HL-60 (cell line): ENCODE measurements around the gene DTD2.

ENCODE experiments used
- DNase-seq, 2 experiments: peaks; one replicate each; pipeline ENCODE4 v3.0.0-alpha.2; 2010 to 2020; ENCODE audit warnings: low read depth in 1 of 2, low spot score in 1 of 2
- H3K27ac ChIP-seq: fragments of 250-450 bp; sonication (Bioruptor Pico); replicated peaks from 2 replicates; pipeline ENCODE4 v1.5.1; 2020; ENCODE audit warnings: mild to moderate bottlenecking, moderate library complexity
- H3K27me3 ChIP-seq: fragments of 250-450 bp; sonication (Bioruptor Pico); 2 replicates; pipeline ENCODE4 v1.5.1; 2021; ENCODE audit warnings: mild to moderate bottlenecking, moderate library complexity; ENCODE audit not compliant: insufficient read depth, poor library complexity, severe bottlenecking
- H3K4me3 ChIP-seq: replicated peaks from 2 replicates; pipeline ENCODE4 v1.5.1; 2011; ENCODE audit warnings: mild to moderate bottlenecking, control low read depth, low read length; ENCODE audit not compliant: insufficient read depth
- GABPA ChIP-seq: IDR thresholded peaks from 2 replicates; pipeline ENCODE4 v1.6.1; 2012; ENCODE audit warnings: low read depth
- POLR2AphosphoS5 ChIP-seq: IDR thresholded peaks from 2 replicates; pipeline ENCODE4 v1.6.1; 2012; ENCODE audit warnings: low read depth
- SPI1 ChIP-seq: IDR thresholded peaks from 2 replicates; pipeline ENCODE4 v1.6.1; 2012; ENCODE audit warnings: low read depth, mild to moderate bottlenecking, borderline replicate concordance
- TF ChIP-seq, protein P1 (sequence below): IDR thresholded peaks from 2 replicates; pipeline ENCODE4 v1.6.1; 2012; ENCODE audit warnings: low read depth; ENCODE audit not compliant: insufficient replicate concordance
- TF ChIP-seq, protein P2 (sequence below): IDR thresholded peaks from one replicate; pipeline ENCODE4 v1.5.1; 2011; ENCODE audit warnings: low read length, control low read depth, inconsistent platforms; ENCODE audit not compliant: insufficient read depth

DTD2 gene

DNA sequence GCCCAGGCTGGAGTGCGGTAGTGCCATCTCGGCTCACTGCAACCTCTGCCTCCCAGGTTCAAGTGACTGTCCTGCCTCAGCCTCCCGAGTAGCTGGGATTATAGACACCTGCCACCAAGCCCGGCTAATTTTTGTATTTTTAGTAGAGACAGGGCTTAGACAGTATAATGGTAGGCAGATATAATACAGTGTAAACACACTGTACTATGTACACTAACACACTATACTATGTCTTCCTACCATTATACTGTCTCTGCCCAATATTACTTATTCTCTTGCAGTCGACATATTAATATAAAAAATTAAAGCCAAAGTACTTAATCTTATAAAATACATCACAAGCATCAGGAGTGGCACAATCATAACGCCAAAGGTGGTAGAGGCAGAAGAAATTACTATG lies 15.0 kb downstream of the DTD2 start:
- TF ChIP-seq, protein P1, sequence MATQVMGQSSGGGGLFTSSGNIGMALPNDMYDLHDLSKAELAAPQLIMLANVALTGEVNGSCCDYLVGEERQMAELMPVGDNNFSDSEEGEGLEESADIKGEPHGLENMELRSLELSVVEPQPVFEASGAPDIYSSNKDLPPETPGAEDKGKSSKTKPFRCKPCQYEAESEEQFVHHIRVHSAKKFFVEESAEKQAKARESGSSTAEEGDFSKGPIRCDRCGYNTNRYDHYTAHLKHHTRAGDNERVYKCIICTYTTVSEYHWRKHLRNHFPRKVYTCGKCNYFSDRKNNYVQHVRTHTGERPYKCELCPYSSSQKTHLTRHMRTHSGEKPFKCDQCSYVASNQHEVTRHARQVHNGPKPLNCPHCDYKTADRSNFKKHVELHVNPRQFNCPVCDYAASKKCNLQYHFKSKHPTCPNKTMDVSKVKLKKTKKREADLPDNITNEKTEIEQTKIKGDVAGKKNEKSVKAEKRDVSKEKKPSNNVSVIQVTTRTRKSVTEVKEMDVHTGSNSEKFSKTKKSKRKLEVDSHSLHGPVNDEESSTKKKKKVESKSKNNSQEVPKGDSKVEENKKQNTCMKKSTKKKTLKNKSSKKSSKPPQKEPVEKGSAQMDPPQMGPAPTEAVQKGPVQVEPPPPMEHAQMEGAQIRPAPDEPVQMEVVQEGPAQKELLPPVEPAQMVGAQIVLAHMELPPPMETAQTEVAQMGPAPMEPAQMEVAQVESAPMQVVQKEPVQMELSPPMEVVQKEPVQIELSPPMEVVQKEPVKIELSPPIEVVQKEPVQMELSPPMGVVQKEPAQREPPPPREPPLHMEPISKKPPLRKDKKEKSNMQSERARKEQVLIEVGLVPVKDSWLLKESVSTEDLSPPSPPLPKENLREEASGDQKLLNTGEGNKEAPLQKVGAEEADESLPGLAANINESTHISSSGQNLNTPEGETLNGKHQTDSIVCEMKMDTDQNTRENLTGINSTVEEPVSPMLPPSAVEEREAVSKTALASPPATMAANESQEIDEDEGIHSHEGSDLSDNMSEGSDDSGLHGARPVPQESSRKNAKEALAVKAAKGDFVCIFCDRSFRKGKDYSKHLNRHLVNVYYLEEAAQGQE: no peak
- no peak overlapping the region for H3K4me3 ChIP-seq
- no peaks in the 10 kb centered on the region for H3K27me3 ChIP-seq
- no peak for DNase-seq
- H3K27ac ChIP-seq: no peak overlapping the region

DNA sequence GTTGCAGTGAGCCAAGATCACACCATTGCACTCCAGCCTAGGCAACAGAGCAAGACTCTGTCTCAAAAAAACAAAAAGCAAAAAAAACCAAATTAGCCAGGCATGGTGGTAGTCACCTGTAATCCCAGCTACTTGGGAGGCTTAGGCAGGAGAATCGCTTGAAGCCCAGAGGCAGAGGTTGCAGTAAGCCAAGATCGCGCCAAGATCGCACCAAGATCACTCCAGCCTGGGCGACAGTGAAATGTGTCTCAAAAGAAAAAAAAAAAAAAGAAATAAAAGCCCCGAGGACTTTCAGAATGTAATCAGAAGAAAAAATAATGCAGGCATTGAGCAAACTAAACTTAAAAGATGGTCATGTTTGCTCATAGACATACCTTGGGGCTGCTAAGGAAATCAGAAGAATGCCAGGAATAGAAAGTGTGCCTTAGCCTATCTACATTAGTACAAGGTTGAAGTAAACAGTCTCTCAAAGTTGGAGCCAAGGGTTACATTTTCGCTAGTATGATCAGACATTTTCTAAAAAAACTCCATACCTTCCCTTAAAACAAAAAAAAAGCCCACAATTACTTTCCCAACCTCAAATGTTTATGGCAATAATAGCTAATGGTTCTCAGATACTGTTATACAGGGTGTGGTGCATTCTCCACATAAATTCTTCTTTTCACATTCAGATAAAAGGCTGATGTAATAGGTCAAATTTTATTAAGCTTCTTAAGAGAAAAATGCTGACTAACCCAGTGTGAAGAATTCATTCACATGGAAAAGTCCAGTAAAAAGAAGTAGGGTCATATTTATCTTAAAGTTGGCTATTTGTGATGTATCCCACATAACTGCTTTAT lies 15.8 kb downstream of the DTD2 start:
- Histone ChIP-seq H3K27me3 (no peaks in the 10 kb centered on the region), H3K27ac (no peak overlapping the region), H3K4me3 (no peak overlapping the region)
- no peak for DNase-seq
- TF ChIP-seq, protein P1: no peak
- TF ChIP-seq GABPA: no peak
- TF ChIP-seq SPI1: no peak
- TF ChIP-seq, protein P2, sequence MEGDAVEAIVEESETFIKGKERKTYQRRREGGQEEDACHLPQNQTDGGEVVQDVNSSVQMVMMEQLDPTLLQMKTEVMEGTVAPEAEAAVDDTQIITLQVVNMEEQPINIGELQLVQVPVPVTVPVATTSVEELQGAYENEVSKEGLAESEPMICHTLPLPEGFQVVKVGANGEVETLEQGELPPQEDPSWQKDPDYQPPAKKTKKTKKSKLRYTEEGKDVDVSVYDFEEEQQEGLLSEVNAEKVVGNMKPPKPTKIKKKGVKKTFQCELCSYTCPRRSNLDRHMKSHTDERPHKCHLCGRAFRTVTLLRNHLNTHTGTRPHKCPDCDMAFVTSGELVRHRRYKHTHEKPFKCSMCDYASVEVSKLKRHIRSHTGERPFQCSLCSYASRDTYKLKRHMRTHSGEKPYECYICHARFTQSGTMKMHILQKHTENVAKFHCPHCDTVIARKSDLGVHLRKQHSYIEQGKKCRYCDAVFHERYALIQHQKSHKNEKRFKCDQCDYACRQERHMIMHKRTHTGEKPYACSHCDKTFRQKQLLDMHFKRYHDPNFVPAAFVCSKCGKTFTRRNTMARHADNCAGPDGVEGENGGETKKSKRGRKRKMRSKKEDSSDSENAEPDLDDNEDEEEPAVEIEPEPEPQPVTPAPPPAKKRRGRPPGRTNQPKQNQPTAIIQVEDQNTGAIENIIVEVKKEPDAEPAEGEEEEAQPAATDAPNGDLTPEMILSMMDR: no peak
- no peak for TF ChIP-seq POLR2AphosphoS5

DNA sequence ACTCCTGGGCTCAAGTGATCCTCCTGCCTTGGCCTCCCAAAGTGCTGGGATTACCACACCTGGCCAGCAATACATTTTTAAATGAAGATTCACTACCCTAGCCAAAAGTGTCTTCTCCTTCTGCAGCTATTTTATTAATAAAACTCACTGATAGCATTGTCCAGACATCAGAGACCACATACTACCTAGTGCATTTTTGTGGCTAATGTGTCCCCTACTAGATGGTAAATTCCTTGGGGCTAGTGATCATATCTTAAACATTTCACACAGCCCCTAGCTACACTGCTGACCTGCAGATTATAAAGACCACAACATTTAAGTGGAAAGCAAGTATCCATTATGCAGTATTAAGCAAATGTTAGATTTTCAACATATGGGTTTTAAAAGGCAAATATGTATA lies 17.0 kb downstream of the DTD2 start:
- no peak for DNase-seq
- Histone ChIP-seq H3K4me3 (no peak overlapping the region), H3K27me3 (no peaks in the 10 kb centered on the region), H3K27ac (no peak overlapping the region)
- TF ChIP-seq, protein P1: no peak
- TF ChIP-seq, protein P2: no peak

DNA sequence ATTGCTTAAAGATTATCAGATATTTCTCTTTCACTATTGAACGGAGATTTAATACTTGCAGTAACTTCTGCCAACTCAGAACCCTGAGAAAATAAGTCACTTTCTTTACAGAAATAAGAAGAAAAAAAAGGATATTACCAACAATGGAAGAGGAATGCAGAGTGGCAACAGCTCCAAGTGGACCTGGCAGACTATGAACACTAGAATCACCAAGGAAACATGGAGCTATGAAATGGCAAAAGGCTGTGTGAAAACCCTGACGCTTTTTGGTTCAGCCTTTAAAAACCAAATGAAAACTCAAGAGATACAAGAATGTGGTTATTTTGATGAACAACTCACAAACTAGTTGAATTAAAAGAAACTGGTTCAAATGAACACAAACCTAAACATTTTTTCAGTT lies 17.7 kb downstream of the DTD2 start:
- H3K27ac ChIP-seq: no peak overlapping the region
- H3K27me3 ChIP-seq: no peaks in the 10 kb centered on the region
- TF ChIP-seq POLR2AphosphoS5 (no peak), SPI1 (no peak), GABPA (no peak)
- TF ChIP-seq, protein P1: no peak
- TF ChIP-seq, protein P2: no peak
- H3K4me3 ChIP-seq: no peak overlapping the region
- no peak for DNase-seq
